B cell (primary cell): ENCODE results near the gene TCEAL8. TPM values are rescaled to one million over a fixed set of nuclear protein-coding genes. Genes with fewer than 3 reads are reported as not detected.
"Not testable (repeated sequence)": the region's sequence is repeated elsewhere in the genome, so short reads cannot be mapped to it uniquely, and the experiment has no call there.

Experiments used
- ATAC-seq: fragments of 200-7000 bp; cut with Tn5 transposase; one replicate; pipeline ENCODE4 v1.10.0; 2021; ENCODE audit warnings: low read depth, mild to moderate bottlenecking, moderate number of reproducible peaks, moderate library complexity
- CTCF ChIA-PET: fragments of 350-600 bp; sonication (Branson Sonifier 250); formaldehyde crosslinking; loops from one replicate; lab custom pipeline; 2021; ENCODE audit warnings: antibody characterized with exemption, inconsistent platforms; lab: Charles Lee
- POLR2A ChIA-PET: fragments of 350-600 bp; sonication (Branson Sonifier 250); formaldehyde crosslinking; loops from one replicate; lab custom pipeline; 2021; ENCODE audit warnings: antibody characterized with exemption; lab: Charles Lee
- DNase-seq: peaks from one replicate; pipeline ENCODE4 v3.0.0; 2013
- H2AFZ ChIP-seq: 2 replicates; pipeline ENCODE4 v1.6.1; 2012; ENCODE audit warnings: mild to moderate bottlenecking, low read depth, low read length; ENCODE audit not compliant: insufficient read depth, poor library complexity, severe bottlenecking
- H3K27ac ChIP-seq, 2 donors: 1 replicate in 1 of 2; 2 replicates in 1 of 2; pipeline ENCODE4 v1.5.1; 2012 to 2013; ENCODE audit warnings: low read length in 2 of 2, mild to moderate bottlenecking in 2 of 2, moderate library complexity in 1 of 2
- H3K27me3 ChIP-seq, 4 experiments: fragments of 200-600 bp in 1 of 4; sonication (generic) in 1 of 4; replicated peaks in 1 of 4; 1 replicate in 2 of 4; 2 replicates in 2 of 4; pipeline versions ENCODE4 v1.6.1 to v1.7.0; 2013 to 2016; ENCODE audit warnings: low read length in 3 of 4, mild to moderate bottlenecking in 2 of 4, mixed read lengths in 1 of 4, moderate library complexity in 1 of 4; ENCODE audit not compliant: insufficient read depth in 4 of 4, control insufficient read depth in 3 of 4; ENCODE audit errors: control extremely low read depth in 1 of 4
- H3K36me3 ChIP-seq, 2 experiments: replicated peaks in 1 of 2; 1 replicate in 1 of 2; 2 replicates in 1 of 2; pipeline versions ENCODE4 v1.6.1 to v1.7.1; 2013; ENCODE audit warnings: low read length in 1 of 2; ENCODE audit not compliant: insufficient read depth in 2 of 2, control insufficient read depth in 1 of 2; ENCODE audit errors: control extremely low read depth in 1 of 2, extremely low read depth in 1 of 2
- H3K4me1 ChIP-seq, 2 donors: fragments of 200-600 bp in 1 of 2; sonication (generic) in 1 of 2; 1 replicate in 1 of 2; 2 replicates in 1 of 2; pipeline versions ENCODE4 v1.5.1 to v1.6.1; 2013 to 2017; ENCODE audit warnings: low read length in 2 of 2; ENCODE audit not compliant: control insufficient read depth in 2 of 2, insufficient read depth in 2 of 2
- H3K4me2 ChIP-seq: replicated peaks from 2 replicates; pipeline ENCODE3; 2012; ENCODE audit warnings: mild to moderate bottlenecking, low read depth, low read length; ENCODE audit not compliant: poor library complexity, severe bottlenecking
- H3K4me3 ChIP-seq, 5 experiments: fragments of 200-600 bp in 1 of 5; sonication (generic) in 1 of 5; 1 replicate in 3 of 5; 2 replicates in 2 of 5; pipeline versions ENCODE4 v1.5.1 to v1.7.0; 2011 to 2016; ENCODE audit warnings: low read length in 4 of 5, mild to moderate bottlenecking in 4 of 5, low read depth in 2 of 5, control low read depth in 1 of 5, moderate library complexity in 1 of 5; ENCODE audit not compliant: insufficient read depth in 1 of 5; ENCODE audit errors: control extremely low read depth in 1 of 5, extremely low read depth in 1 of 5
- H3K79me2 ChIP-seq: fragments of 200-600 bp; sonication (generic); one replicate; pipeline ENCODE4 v1.6.0; 2016; ENCODE audit warnings: low read length; ENCODE audit not compliant: control insufficient read depth, insufficient read depth
- H3K9ac ChIP-seq: fragments of 200-600 bp; sonication (generic); 2 replicates; pipeline ENCODE4 v1.6.1; 2017; ENCODE audit warnings: mild to moderate bottlenecking, low read length, moderate library complexity
- H3K9me3 ChIP-seq, 3 donors: one replicate each; pipeline versions ENCODE4 v1.6.1 to v1.7.1; 2013; ENCODE audit warnings: low read length in 2 of 3; ENCODE audit not compliant: control insufficient read depth in 2 of 3, insufficient read depth in 1 of 3; ENCODE audit errors: control extremely low read depth in 1 of 3
- H4K20me1 ChIP-seq: 2 replicates; pipeline ENCODE4 v1.6.0; 2012; ENCODE audit warnings: mild to moderate bottlenecking, low read length; ENCODE audit not compliant: insufficient read depth, control insufficient read depth, poor library complexity, severe bottlenecking
- H3K27ac Mint-ChIP-seq: one replicate; pipeline ENCODE4 v1.8.0; 2021; ENCODE audit warnings: mixed read lengths
- H3K27me3 Mint-ChIP-seq: one replicate; pipeline ENCODE4 v1.8.0; 2021; ENCODE audit warnings: mixed read lengths
- H3K4me1 Mint-ChIP-seq: one replicate; pipeline ENCODE4 v1.8.0; 2021; ENCODE audit warnings: mixed read lengths
- H3K4me3 Mint-ChIP-seq: one replicate; pipeline ENCODE4 v1.8.0; 2021; ENCODE audit warnings: mixed read lengths
- H3K9me3 Mint-ChIP-seq: one replicate; pipeline ENCODE4 v1.8.0; 2022; ENCODE audit warnings: mixed read lengths; ENCODE audit not compliant: insufficient read depth
- EZH2 ChIP-seq: IDR thresholded peaks from 2 replicates; pipeline ENCODE4 v1.6.1; 2012; ENCODE audit warnings: borderline replicate concordance, low read depth, mild to moderate bottlenecking, moderate library complexity, low read length; ENCODE audit not compliant: insufficient read depth, poor library complexity, severe bottlenecking
- WGBS: methylation state at CpG from one replicate; pipeline ENCODE4 v1.1.5; 2013; ENCODE audit warnings: missing lambda C conversion rate; ENCODE audit not compliant: insufficient coverage; 5-methylcytosine and 5-hydroxymethylcytosine counted together
- intact Hi-C: fragments of 100-400 bp; cut with micrococcal nuclease; formaldehyde crosslinking; loops from one replicate; pipeline ENCODE4 v1.10.0; 2022
- polyA plus RNA-seq: library from polyadenylated mRNA; depleted of rRNA; stranded (reverse); fragments of >200 nt; gene quantifications from 2 replicates; pipeline ENCODE4 v1.2.3, GENCODE V29; 2012
- total RNA-seq, 2 donors: library from RNA; stranded (reverse); fragments of 120-200 nt in 1 of 2; gene quantifications; 1 replicate in 1 of 2; 2 replicates in 1 of 2; pipeline versions ENCODE4 v1.2.3 to v1.2.4, GENCODE V29; 2013 to 2022
- TF ChIP-seq, protein P1 (sequence below): fragments of 200-600 bp; IDR thresholded peaks from one replicate; pipeline ENCODE4 v1.8.0; 2022; ENCODE audit warnings: antibody characterized with exemption, mild to moderate bottlenecking

Gene TCEAL8
- total and polyA plus RNA-seq, 2 donors (not counting 1 experiment from before 2014, with no cell fraction given) = 4.1 to 17.5 TPM

- H3K79me2 ChIP-seq = no peaks in the 10 kb centered on the region
- no peak for TF ChIP-seq EZH2
- TF ChIP-seq, protein P1, sequence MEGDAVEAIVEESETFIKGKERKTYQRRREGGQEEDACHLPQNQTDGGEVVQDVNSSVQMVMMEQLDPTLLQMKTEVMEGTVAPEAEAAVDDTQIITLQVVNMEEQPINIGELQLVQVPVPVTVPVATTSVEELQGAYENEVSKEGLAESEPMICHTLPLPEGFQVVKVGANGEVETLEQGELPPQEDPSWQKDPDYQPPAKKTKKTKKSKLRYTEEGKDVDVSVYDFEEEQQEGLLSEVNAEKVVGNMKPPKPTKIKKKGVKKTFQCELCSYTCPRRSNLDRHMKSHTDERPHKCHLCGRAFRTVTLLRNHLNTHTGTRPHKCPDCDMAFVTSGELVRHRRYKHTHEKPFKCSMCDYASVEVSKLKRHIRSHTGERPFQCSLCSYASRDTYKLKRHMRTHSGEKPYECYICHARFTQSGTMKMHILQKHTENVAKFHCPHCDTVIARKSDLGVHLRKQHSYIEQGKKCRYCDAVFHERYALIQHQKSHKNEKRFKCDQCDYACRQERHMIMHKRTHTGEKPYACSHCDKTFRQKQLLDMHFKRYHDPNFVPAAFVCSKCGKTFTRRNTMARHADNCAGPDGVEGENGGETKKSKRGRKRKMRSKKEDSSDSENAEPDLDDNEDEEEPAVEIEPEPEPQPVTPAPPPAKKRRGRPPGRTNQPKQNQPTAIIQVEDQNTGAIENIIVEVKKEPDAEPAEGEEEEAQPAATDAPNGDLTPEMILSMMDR = no peak
- ChIA-PET POLR2A (no interaction called here), CTCF (no interaction called here)
- H3K4me1 ChIP-seq = no peaks in the 10 kb centered on the region
- ATAC-seq (no peak), DNase-seq (no peak)
- H3K27ac Mint-ChIP-seq = no peak overlapping the region
- no peak overlapping the region for H2AFZ ChIP-seq
- H3K4me3 Mint-ChIP-seq = no peak overlapping the region
- H4K20me1 ChIP-seq = no peaks in the 10 kb centered on the region
- no peak overlapping the region for H3K4me3 ChIP-seq
- intact Hi-C loops = no loop called here
- no peak overlapping the region for H3K4me2 ChIP-seq
- no peaks in the 10 kb centered on the region for H3K27me3 ChIP-seq
- no peak overlapping the region for H3K27ac ChIP-seq
- no peak overlapping the region for H3K9ac ChIP-seq
- H3K9me3 ChIP-seq = no peaks in the 10 kb centered on the region
- no peaks in the 10 kb centered on the region for H3K9me3 Mint-ChIP-seq
- H3K27me3 Mint-ChIP-seq = peaks cover 10% of the 10 kb centered on the region
- H3K36me3 ChIP-seq = no peaks in the 10 kb centered on the region
- H3K4me1 Mint-ChIP-seq = no peaks in the 10 kb centered on the region
Observed at GRCh38 chrX:103240155-103240554, 14.8 kb downstream of the TCEAL8 start.

- Histone ChIP-seq H3K36me3 (no peaks in the 10 kb centered on the region), H3K9me3 (no peaks in the 10 kb centered on the region), H3K4me3 (no peak overlapping the region), H3K4me1 (no peaks in the 10 kb centered on the region), H3K27ac (no peak overlapping the region), H3K79me2 (no peaks in the 10 kb centered on the region), H3K27me3 (no peaks in the 10 kb centered on the region), H3K9ac (no peak overlapping the region), H4K20me1 (no peaks in the 10 kb centered on the region), H2AFZ (no peak overlapping the region), H3K4me2 (no peak overlapping the region)
- no peak overlapping the region for H3K27ac Mint-ChIP-seq
- H3K9me3 Mint-ChIP-seq = no peaks in the 10 kb centered on the region
- no peak overlapping the region for H3K4me3 Mint-ChIP-seq
- intact Hi-C loops = no loop called here
- TF ChIP-seq, protein P1 = no peak
- TF ChIP-seq EZH2 = no peak
- WGBS = no CpG with 5 or more reads among the region's 1 CpG
- no peak for ATAC-seq
- H3K27me3 Mint-ChIP-seq = peaks cover 2% of the 10 kb centered on the region
- DNase-seq = no peak
- ChIA-PET CTCF (no interaction called here), POLR2A (no interaction called here)
- no peaks in the 10 kb centered on the region for H3K4me1 Mint-ChIP-seq
Observed at GRCh38 chrX:103236296-103236695, 18.7 kb downstream of the TCEAL8 start.

DNA sequence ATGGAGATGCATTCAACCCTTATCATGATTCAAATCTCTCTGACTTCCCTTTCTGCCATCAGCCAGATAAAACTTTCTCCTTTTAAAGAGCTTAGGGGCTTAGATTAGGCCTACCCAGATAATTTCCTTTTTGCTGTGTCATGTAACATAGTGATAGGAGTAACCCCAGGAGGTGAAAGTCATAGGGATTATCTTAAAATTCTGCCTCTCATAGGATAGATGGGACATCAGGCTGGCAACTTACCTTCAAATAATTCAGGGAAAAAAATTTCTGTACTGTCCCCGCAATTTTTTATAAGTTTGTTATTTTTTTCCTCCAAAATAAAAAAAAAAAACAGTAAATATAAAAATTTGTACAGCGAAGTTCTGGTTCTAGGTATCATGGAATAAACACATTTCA is 19.3 kb downstream of the TCEAL8 start:
- H3K4me3 ChIP-seq, H3K79me2 ChIP-seq, H3K27ac Mint-ChIP-seq, H4K20me1 ChIP-seq, H3K27ac ChIP-seq, ATAC-seq, H3K4me3 Mint-ChIP-seq, H3K9me3 ChIP-seq, H3K36me3 ChIP-seq, H3K4me1 ChIP-seq, CTCF ChIA-PET, H3K4me1 Mint-ChIP-seq, intact Hi-C loops, H3K9ac ChIP-seq, H3K27me3 ChIP-seq, H3K4me2 ChIP-seq, H3K9me3 Mint-ChIP-seq, H2AFZ ChIP-seq, POLR2A ChIA-PET, H3K27me3 Mint-ChIP-seq, DNase-seq: not testable (repeated sequence)
- WGBS = no CpG with 5 or more reads among the region's 2 CpGs
